ENCODE measurements around the gene RUNX2. TPM values are rescaled to one million over a fixed set of nuclear protein-coding genes. Genes with fewer than 3 reads are reported as not detected.
A peak's percentile ranks its signal among the peaks of the same experiment; 100 is the strongest.

Gene RUNX2
- total and polyA plus RNA-seq, 2 experiments from 2014 or later = 0.66 to 1.7 TPM

DNA sequence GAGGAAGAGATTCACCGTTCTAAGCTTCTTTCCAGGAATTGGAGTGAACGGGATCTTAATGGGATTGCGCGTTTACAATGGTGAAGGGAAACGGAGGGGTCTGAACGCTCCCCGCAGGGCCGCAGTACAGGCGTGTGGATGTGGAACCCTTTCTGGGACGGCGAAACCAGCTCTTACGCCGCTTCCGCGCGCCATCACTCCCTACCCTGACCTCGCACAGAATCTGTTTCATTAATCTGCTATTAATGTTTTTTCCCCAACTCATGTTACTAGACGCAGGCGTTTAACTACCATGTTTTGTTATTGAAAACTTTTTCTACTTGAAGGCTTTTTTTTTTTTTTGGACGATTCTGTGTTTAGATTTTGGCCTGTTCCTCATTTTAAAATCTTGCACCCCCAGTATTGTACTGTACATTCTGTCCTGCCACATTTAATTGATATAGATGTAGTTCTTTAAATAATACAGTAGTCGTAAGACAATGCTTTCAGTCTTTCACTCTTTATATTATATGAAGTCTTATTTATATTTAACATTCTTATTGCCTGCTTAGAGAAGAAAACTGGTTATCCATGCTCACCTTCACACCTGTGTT lies 50.3 kb downstream of the RUNX2 start:
- TF ChIP-seq CREB1 (CRISPR knock-in tag; IDR thresholded peaks at IDR 0.05; ENCODE audit: low read depth) (no peak), ZNF114 (CRISPR knock-in tag; IDR thresholded peaks at IDR 0.05) (no peak), EZH2phosphoT487 (IDR thresholded peaks at IDR 0.05; ENCODE audit: unreplicated experiment) (no peak), JUNB (IDR thresholded peaks at IDR 0.05; ENCODE audit: unreplicated experiment) (no peak), ZNF331 (CRISPR knock-in tag; IDR thresholded peaks at IDR 0.05; ENCODE audit: low read depth) (no peak), ZNF462 (CRISPR knock-in tag; IDR thresholded peaks at IDR 0.05) (no peak), POLR2AphosphoS5 (IDR thresholded peaks at IDR 0.05; ENCODE audit: low read depth) (no peak), ETS1 (IDR thresholded peaks at IDR 0.05) (no peak), EZH2 (IDR thresholded peaks at IDR 0.05; ENCODE audit: low read depth, unreplicated experiment) (no peak), STAT1 (IDR thresholded peaks at IDR 0.05; ENCODE audit: unreplicated experiment) (no peak), NANOG (IDR thresholded peaks at IDR 0.05; ENCODE audit: borderline replicate concordance) (no peak)
- TF ChIP-seq, protein P1, sequence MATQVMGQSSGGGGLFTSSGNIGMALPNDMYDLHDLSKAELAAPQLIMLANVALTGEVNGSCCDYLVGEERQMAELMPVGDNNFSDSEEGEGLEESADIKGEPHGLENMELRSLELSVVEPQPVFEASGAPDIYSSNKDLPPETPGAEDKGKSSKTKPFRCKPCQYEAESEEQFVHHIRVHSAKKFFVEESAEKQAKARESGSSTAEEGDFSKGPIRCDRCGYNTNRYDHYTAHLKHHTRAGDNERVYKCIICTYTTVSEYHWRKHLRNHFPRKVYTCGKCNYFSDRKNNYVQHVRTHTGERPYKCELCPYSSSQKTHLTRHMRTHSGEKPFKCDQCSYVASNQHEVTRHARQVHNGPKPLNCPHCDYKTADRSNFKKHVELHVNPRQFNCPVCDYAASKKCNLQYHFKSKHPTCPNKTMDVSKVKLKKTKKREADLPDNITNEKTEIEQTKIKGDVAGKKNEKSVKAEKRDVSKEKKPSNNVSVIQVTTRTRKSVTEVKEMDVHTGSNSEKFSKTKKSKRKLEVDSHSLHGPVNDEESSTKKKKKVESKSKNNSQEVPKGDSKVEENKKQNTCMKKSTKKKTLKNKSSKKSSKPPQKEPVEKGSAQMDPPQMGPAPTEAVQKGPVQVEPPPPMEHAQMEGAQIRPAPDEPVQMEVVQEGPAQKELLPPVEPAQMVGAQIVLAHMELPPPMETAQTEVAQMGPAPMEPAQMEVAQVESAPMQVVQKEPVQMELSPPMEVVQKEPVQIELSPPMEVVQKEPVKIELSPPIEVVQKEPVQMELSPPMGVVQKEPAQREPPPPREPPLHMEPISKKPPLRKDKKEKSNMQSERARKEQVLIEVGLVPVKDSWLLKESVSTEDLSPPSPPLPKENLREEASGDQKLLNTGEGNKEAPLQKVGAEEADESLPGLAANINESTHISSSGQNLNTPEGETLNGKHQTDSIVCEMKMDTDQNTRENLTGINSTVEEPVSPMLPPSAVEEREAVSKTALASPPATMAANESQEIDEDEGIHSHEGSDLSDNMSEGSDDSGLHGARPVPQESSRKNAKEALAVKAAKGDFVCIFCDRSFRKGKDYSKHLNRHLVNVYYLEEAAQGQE (IDR thresholded peaks at IDR 0.05; ENCODE audit: unreplicated experiment) = no peak
- TF ChIP-seq, protein P2, sequence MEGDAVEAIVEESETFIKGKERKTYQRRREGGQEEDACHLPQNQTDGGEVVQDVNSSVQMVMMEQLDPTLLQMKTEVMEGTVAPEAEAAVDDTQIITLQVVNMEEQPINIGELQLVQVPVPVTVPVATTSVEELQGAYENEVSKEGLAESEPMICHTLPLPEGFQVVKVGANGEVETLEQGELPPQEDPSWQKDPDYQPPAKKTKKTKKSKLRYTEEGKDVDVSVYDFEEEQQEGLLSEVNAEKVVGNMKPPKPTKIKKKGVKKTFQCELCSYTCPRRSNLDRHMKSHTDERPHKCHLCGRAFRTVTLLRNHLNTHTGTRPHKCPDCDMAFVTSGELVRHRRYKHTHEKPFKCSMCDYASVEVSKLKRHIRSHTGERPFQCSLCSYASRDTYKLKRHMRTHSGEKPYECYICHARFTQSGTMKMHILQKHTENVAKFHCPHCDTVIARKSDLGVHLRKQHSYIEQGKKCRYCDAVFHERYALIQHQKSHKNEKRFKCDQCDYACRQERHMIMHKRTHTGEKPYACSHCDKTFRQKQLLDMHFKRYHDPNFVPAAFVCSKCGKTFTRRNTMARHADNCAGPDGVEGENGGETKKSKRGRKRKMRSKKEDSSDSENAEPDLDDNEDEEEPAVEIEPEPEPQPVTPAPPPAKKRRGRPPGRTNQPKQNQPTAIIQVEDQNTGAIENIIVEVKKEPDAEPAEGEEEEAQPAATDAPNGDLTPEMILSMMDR (conservative IDR thresholded peaks at IDR 0.05; ENCODE audit: low read depth in 2 of 2) = no peak

More for the DNA sequence above, 50.3 kb downstream of the RUNX2 start:
- no peaks in the 10 kb centered on the region for H3K36me3 Mint-ChIP-seq (ENCODE audit: low read depth)
- H3K27ac Mint-ChIP-seq = peak overlapping the region; percentile 100
- no peaks in the 10 kb centered on the region for H3K9me2 ChIP-seq (ENCODE audit: insufficient read depth)
- no peaks in the 10 kb centered on the region for H3F3A ChIP-seq (replicated peaks; ENCODE audit: low read depth)
- H3K27me3 ChIP-seq (ENCODE audit: insufficient read depth) = no peaks in the 10 kb centered on the region
- H3K4me3 ChIP-seq = peak overlapping the region; percentile 78
- H3K79me2 ChIP-seq (replicated peaks; ENCODE audit: insufficient read depth) = peaks cover 36% of the 10 kb centered on the region
- H3K4me2 ChIP-seq = peak overlapping the region; percentile 87
- ATAC-seq (peak; percentile 39), DNase-seq (ENCODE audit: low spot score) (no peak)
- no peaks in the 10 kb centered on the region for H3K36me3 ChIP-seq (ENCODE audit: insufficient read depth)
- H3K9me3 Mint-ChIP-seq = no peaks in the 10 kb centered on the region
- no peaks in the 10 kb centered on the region for H4K20me1 ChIP-seq (replicated peaks; ENCODE audit: insufficient read depth)
- H3K27ac ChIP-seq (ENCODE audit: low read depth) = peak overlapping the region; percentile 76
- H3K4me1 Mint-ChIP-seq = peaks cover 16% of the 10 kb centered on the region
- peaks cover 16% of the 10 kb centered on the region for H3K4me1 ChIP-seq (ENCODE audit: insufficient read depth)
- peaks cover 9% of the 10 kb centered on the region for H3K27me3 Mint-ChIP-seq (ENCODE audit: insufficient read depth, low read depth, poor library complexity)
- peak overlapping the region; percentile 90 for H3K4me3 Mint-ChIP-seq
- H2AFZ ChIP-seq = peak overlapping the region; percentile 43; the same call in 1 of the 2 replicates
